Lung (tissue), 12 donors: ENCODE data around the gene PRDM16. TPM values are rescaled to one million over a fixed set of nuclear protein-coding genes. Genes with fewer than 3 reads are reported as not detected.

ENCODE experiments used
- ATAC-seq: fragments of 200-7000 bp; cut with Tn5 transposase; one replicate; pipeline ENCODE4 v1.9.1; 2020; ENCODE audit warnings: moderate number of reproducible peaks; ENCODE audit not compliant: insufficient read depth, low FRiP score
- DNase-seq, 3 donors: peaks; one replicate each; pipeline ENCODE4 v3.0.0-alpha.2; 2013 to 2017
- H3K27ac ChIP-seq, 2 donors: one replicate each; pipeline ENCODE4 v1.5.1; 2013; ENCODE audit warnings: mild to moderate bottlenecking in 2 of 2, moderate library complexity in 2 of 2, control low read depth in 1 of 2, inconsistent platforms in 1 of 2, low read depth in 1 of 2, low read length in 1 of 2
- H3K27me3 ChIP-seq, 3 donors: one replicate each; pipeline ENCODE4 v1.5.1; 2013; ENCODE audit warnings: low read length in 2 of 3; ENCODE audit not compliant: control insufficient read depth in 3 of 3, insufficient read depth in 3 of 3
- H3K36me3 ChIP-seq, 4 donors: one replicate each; pipeline ENCODE4 v1.5.1; 2013; ENCODE audit warnings: low read length in 4 of 4, mild to moderate bottlenecking in 1 of 4, moderate library complexity in 1 of 4; ENCODE audit not compliant: control insufficient read depth in 4 of 4, insufficient read depth in 4 of 4
- H3K4me1 ChIP-seq, 5 donors: one replicate each; pipeline ENCODE4 v1.5.1; 2013; ENCODE audit warnings: low read length in 5 of 5, mild to moderate bottlenecking in 2 of 5, moderate library complexity in 1 of 5; ENCODE audit not compliant: control insufficient read depth in 5 of 5, insufficient read depth in 5 of 5
- H3K4me3 ChIP-seq: one replicate; pipeline ENCODE4 v1.5.1; 2013; ENCODE audit warnings: mild to moderate bottlenecking, control low read depth, moderate library complexity
- H3K9ac ChIP-seq, 2 donors: one replicate each; pipeline ENCODE4 v1.5.1; 2013; ENCODE audit warnings: low read length in 2 of 2, control low read depth in 1 of 2; ENCODE audit not compliant: insufficient read depth in 1 of 2
- H3K9me3 ChIP-seq, 4 donors: one replicate each; pipeline ENCODE4 v1.5.1; 2013; ENCODE audit warnings: low read length in 3 of 4, mild to moderate bottlenecking in 1 of 4, moderate library complexity in 1 of 4; ENCODE audit not compliant: control insufficient read depth in 4 of 4, insufficient read depth in 3 of 4
- WGBS, 2 donors: extraction: QIAGEN DNeasy Blood & Tissue Kit; methylation state at CpG; one replicate each; pipeline ENCODE4 v1.1.7; 2013; 5-methylcytosine and 5-hydroxymethylcytosine counted together
- polyA plus RNA-seq, 2 donors: library from polyadenylated mRNA; stranded (reverse); fragments of 200-250 nt; gene quantifications; one replicate each; pipeline ENCODE4 v1.2.1, GENCODE V29; 2013
- total RNA-seq, 2 donors: library from RNA; depleted of rRNA in 1 of 2; stranded (reverse); fragments of >200 nt in 1 of 2; gene quantifications; one replicate each; pipeline ENCODE4 v1.2.1, GENCODE V29; 2014 to 2021
- TF ChIP-seq, protein P1 (sequence below): IDR thresholded peaks from 2 replicates; pipeline ENCODE4 v1.5.1; 2012; ENCODE audit warnings: mild to moderate bottlenecking; ENCODE audit errors: control extremely low read depth, extremely low read depth
- donor health status: control.
- donor health status: control.
- donor health status: Bipolar disorder and iron deficiency.
- donor health status: healthy.
- donor health status: DM: yes; HTN: yes; CAD: no.

The PRDM16 gene
- total and polyA plus RNA-seq, 4 donors = 2.4 to 36.5 (median 13.1) TPM

DNA sequence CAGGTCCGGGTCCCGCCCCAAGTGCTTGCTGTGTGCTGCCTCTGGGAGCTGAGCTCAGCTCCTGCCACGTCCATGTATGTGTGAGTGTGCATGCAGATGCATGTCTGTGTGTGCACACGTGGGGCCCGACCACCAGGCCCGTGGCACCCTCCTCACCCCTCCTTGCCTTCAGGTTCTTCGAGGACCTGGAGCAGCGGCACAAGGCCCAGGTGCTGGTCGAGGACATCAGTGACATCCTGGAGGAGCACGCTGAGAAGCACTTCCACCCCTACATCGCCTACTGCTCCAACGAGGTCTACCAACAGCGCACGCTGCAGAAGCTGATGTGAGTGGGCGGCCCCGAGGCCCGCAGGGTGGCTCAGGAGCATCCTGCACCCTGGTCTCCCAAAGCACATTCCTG lies 403.9 kb downstream of the PRDM16 start:
- Histone ChIP-seq H3K27me3 (no peaks in the 10 kb centered on the region), H3K9ac (no peak overlapping the region), H3K4me3 (no peak overlapping the region), H3K9me3 (no peaks in the 10 kb centered on the region), H3K27ac (no peak overlapping the region), H3K36me3 (peaks cover 0 to 5% (median 0%) of the 10 kb centered on the region in 4 donors), H3K4me1 (peaks cover 0 to 21% (median 0%) of the 10 kb centered on the region in 5 donors)
- ATAC-seq (no peak), DNase-seq (no peak)
- WGBS, 2 donors = 92 to 93% methylated on average over 17 of the region's 17 CpGs
- TF ChIP-seq, protein P1, sequence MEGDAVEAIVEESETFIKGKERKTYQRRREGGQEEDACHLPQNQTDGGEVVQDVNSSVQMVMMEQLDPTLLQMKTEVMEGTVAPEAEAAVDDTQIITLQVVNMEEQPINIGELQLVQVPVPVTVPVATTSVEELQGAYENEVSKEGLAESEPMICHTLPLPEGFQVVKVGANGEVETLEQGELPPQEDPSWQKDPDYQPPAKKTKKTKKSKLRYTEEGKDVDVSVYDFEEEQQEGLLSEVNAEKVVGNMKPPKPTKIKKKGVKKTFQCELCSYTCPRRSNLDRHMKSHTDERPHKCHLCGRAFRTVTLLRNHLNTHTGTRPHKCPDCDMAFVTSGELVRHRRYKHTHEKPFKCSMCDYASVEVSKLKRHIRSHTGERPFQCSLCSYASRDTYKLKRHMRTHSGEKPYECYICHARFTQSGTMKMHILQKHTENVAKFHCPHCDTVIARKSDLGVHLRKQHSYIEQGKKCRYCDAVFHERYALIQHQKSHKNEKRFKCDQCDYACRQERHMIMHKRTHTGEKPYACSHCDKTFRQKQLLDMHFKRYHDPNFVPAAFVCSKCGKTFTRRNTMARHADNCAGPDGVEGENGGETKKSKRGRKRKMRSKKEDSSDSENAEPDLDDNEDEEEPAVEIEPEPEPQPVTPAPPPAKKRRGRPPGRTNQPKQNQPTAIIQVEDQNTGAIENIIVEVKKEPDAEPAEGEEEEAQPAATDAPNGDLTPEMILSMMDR = no peak

DNA sequence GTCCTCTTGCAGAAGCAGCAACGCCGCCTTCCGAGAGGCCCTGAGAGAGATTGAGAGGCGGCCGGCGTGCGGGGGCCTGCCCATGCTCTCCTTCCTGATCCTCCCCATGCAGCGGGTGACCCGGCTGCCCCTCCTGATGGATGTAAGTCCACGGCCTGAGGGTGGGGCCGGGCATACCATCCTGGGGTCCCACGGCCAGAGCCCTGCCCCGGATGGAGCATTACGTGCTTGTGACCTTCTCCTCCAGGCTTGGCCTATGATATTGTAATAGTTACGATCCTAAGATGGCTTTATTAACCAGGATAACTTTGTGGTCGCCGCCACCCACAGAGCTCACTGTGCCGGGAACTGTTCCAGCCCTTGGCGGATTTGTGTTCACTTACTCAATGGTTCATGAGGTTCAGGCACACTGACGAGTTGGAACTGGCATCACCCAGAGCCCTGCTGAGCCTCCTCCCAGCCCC lies 404.4 kb downstream of the PRDM16 start:
- DNase-seq = peak; percentile 67 to 79 (median 68)
- Histone ChIP-seq H3K9me3 (no peaks in the 10 kb centered on the region), H3K4me1 (peaks cover 0 to 21% (median 0%) of the 10 kb centered on the region in 5 donors), H3K36me3 (peaks cover 0 to 5% (median 0%) of the 10 kb centered on the region in 4 donors), H3K4me3 (no peak overlapping the region), H3K27ac (no peak overlapping the region), H3K9ac (no peak overlapping the region), H3K27me3 (no peaks in the 10 kb centered on the region)
- WGBS, 2 donors = 81 to 85% methylated on average over 20 of the region's 20 CpGs
- TF ChIP-seq, protein P1 = no peak
- no peak for ATAC-seq

DNA sequence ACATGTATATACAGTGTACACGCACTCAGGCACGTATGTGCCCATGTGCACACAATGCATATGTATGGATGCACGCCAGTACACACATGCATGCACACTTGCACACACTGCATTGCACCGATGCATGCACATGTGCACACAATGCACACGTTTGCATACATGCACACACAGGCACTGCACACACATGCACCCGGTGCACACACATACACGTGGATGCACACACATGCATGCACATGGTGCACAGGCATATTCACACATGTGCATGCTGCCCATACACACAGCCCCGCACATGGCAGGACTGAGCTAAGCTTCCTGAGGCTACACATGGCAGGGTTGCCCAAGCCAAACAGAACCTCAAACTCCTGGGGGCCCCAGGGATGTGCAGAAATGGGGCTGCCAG lies 405.0 kb downstream of the PRDM16 start:
- Histone ChIP-seq H3K27me3 (no peaks in the 10 kb centered on the region), H3K9me3 (no peaks in the 10 kb centered on the region), H3K9ac (no peak overlapping the region), H3K27ac (no peak overlapping the region), H3K36me3 (peaks cover 0 to 5% (median 0%) of the 10 kb centered on the region in 4 donors), H3K4me3 (no peak overlapping the region), H3K4me1 (peaks cover 0 to 21% (median 0%) of the 10 kb centered on the region in 5 donors)
- TF ChIP-seq, protein P1 = no peak
- 91 to 95% methylated on average over 8 of the region's 8 CpGs for WGBS, 2 donors
- DNase-seq (no peak), ATAC-seq (no peak)

DNA sequence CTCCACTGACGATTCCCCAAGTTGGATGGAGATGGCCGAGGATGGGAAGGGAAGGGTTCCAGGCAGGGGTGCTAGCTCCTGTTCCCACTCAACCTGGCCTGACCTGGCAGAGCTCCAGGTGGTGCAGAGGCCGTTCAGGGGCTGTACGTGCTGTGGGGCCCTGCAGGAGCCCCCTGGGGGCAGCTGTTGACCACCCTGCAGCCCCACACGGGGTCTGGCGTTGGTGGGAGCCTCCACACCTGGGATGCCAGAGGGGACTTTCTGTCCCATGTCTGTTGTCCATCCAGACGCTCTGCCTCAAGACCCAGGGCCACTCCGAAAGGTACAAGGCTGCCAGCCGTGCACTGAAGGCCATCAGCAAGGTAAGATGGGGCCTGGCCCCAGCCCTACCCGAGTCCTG lies 405.4 kb downstream of the PRDM16 start:
- DNase-seq (no peak), ATAC-seq (no peak)
- TF ChIP-seq, protein P1 = no peak
- Histone ChIP-seq H3K4me3 (no peak overlapping the region), H3K9ac (no peak overlapping the region), H3K27ac (no peak overlapping the region), H3K27me3 (no peaks in the 10 kb centered on the region), H3K36me3 (peaks cover 0 to 5% (median 0%) of the 10 kb centered on the region in 4 donors), H3K4me1 (peaks cover 0 to 21% (median 0%) of the 10 kb centered on the region in 5 donors), H3K9me3 (no peaks in the 10 kb centered on the region)
- WGBS, 2 donors = 73% methylated on average over 10 of the region's 10 CpGs
